GM06990 (cell line): ENCODE measurements around the gene DIRAS3.

Experiments used
- DNase-seq: peaks from one replicate; pipeline ENCODE4 v3.0.0-alpha.2; 2011; ENCODE audit not compliant: insufficient read length; ENCODE audit errors: extremely low read depth
- H3K27me3 ChIP-seq: replicated peaks from 2 replicates; pipeline ENCODE4 v1.6.0; 2011; ENCODE audit warnings: low read length; ENCODE audit not compliant: control insufficient read depth, insufficient read depth
- H3K36me3 ChIP-seq: 2 replicates; pipeline ENCODE4 v1.5.1; 2011; ENCODE audit warnings: low read length; ENCODE audit not compliant: control insufficient read depth, insufficient read depth
- H3K4me3 ChIP-seq: replicated peaks from 2 replicates; pipeline ENCODE4 v1.5.1; 2011; ENCODE audit warnings: low read depth, mild to moderate bottlenecking, control low read depth, low read length
- CTCF ChIP-seq: IDR thresholded peaks from 2 replicates; pipeline ENCODE4 v1.5.1; 2011; ENCODE audit warnings: low read length, control low read depth, mild to moderate bottlenecking, inconsistent platforms; ENCODE audit not compliant: insufficient read depth, poor library complexity, severe bottlenecking

The DIRAS3 gene

DNA sequence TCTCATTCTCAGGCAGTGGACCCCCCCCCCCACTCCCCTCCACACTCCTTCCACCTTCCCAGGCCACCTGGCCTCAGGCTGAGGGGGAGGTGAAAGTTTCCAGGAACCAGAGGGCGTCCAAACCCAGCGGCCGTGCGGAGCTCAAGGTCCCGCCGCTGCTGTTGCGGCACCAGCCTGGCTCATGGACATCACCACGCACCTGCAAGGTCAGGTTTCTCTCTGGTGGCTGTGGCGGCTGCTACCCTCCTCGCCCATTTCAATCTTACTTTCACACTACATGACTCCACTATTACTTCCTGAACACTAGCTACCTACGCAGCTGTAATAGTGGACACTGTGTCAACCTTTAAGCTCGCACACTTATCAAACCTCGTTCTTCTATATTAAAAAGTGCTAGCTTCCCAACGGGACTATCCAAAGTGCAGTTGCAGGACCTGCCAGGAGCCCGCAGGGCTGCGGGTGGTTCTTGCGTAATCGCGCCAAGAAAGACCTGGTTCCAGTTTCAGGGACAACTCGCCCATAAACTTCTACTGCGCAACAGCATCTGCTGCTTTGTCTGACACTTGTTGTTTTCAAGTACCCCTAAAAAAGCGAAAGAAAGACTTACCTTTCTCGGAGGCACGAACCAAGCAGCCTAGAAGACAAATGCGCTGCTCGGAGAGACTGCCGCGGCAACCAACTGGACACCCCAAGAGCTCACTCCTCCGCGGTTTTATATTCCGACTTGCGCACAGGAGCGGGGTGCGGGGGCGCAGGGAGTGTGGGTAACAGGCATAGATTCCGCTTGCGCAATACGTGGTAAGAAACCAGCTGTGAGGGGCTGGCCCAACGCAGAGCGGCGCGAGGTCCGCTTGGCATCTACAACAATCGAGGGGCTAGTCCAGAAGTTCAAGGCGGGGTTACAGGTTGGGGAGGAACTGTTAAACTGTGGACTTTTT lies at the start of gene DIRAS3:
Gene DIRAS3 (minus strand): TSS at position 687 of the 938 bp plus-strand sequence. CDS start 3,330 bp downstream, outside the sequence.
- H3K27me3 ChIP-seq, result no peaks in the 10 kb centered on the region
- no peak for TF ChIP-seq CTCF
- H3K36me3 ChIP-seq, result no peaks in the 10 kb centered on the region
- H3K4me3 ChIP-seq, result no peak within 1 kb of the TSS
- no peak for DNase-seq

DNA sequence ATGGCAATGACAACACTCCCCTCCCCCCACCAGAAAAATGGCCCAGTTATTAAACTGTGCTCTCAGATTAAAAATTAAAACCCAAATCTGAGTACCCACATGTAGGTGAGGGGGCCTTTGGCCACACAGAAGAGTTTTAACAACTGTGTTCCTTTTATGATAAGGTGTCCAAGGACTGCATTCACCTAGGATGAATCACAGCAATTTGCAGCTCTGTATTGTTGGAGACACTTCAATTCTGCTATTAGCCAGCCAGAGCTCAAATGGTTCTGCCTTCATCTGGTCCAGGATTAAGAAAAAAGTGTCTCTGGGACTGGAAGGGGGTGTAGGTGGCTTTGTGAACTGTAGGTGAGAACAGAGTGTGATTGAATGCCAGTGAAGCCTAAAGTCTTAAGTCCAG lies 43.3 kb upstream of the DIRAS3 start:
- DNase-seq, result no peak
- H3K27me3 ChIP-seq, result no peaks in the 10 kb centered on the region; the same call in 1 of the 2 replicates
- H3K4me3 ChIP-seq, result no peak overlapping the region
- no peaks in the 10 kb centered on the region for H3K36me3 ChIP-seq
- TF ChIP-seq CTCF, result no peak

GRCh38 chr1:68087184-68087583 lies 36.8 kb upstream of the DIRAS3 start:
- Histone ChIP-seq H3K36me3 (no peaks in the 10 kb centered on the region), H3K4me3 (no peak overlapping the region), H3K27me3 (no peaks in the 10 kb centered on the region)
- no peak for DNase-seq
- no peak for TF ChIP-seq CTCF

- no peak for TF ChIP-seq CTCF
- Histone ChIP-seq H3K27me3 (no peaks in the 10 kb centered on the region), H3K36me3 (no peaks in the 10 kb centered on the region), H3K4me3 (no peak overlapping the region)
- no peak for DNase-seq
Measured at GRCh38 chr1:68085752-68086151, 35.3 kb upstream of the DIRAS3 start.

GRCh38 chr1:68083686-68084085 lies 33.3 kb upstream of the DIRAS3 start:
- Histone ChIP-seq H3K36me3 (no peaks in the 10 kb centered on the region), H3K4me3 (no peak overlapping the region), H3K27me3 (no peaks in the 10 kb centered on the region)
- TF ChIP-seq CTCF, result no peak
- DNase-seq, result no peak
